GM12878 (cell line): Measurements from ENCODE around the gene ATP2B1. TPM values are rescaled to one million over a fixed set of nuclear protein-coding genes. Genes with fewer than 3 reads are reported as not detected.

Source experiments
- ATAC-seq: fragments of 200-7000 bp; cut with Tn5 transposase; 3 replicates; pipeline ENCODE4 v1.9.1; 2020; ENCODE audit warnings: mild to moderate bottlenecking, moderate library complexity
- BruUV-seq: library from RNA; stranded (reverse); fragments of 400-500 nt; replicated peaks from 2 replicates; lab custom pipeline; 2021; lab: Mats Ljungman, UMichigan
- CTCF ChIA-PET: fragments of 300-600 bp; sonication (Branson Sonifier 250); formaldehyde crosslinking; extraction: SDS; loops from one replicate; lab custom pipeline; 2021; ENCODE audit warnings: inconsistent platforms; lab: Yijun Ruan, JAX
- POLR2A ChIA-PET: fragments of 350-600 bp; formaldehyde crosslinking; extraction: SDS; loops from one replicate; lab custom pipeline; 2021; ENCODE audit warnings: inconsistent platforms; lab: Charles Lee
- RAD21 ChIA-PET: fragments of 300-600 bp; sonication (Branson Sonifier 250); formaldehyde crosslinking; loops from one replicate; lab custom pipeline; 2023; ENCODE audit warnings: antibody characterized with exemption; ENCODE audit not compliant: unreplicated experiment; lab: Charles Lee
- SMC1A ChIA-PET: fragments of 300-600 bp; sonication (Branson Sonifier 250); formaldehyde crosslinking; loops from one replicate; lab custom pipeline; 2023; ENCODE audit not compliant: unreplicated experiment, uncharacterized antibody; lab: Charles Lee
- DNase-seq: peaks from one replicate; pipeline ENCODE4 v3.0.0-alpha.2; 2011; ENCODE audit warnings: low read depth, low spot score
- FAIRE-seq: peaks from 3 replicates; lab custom pipeline; 2011; peaks lifted over from hg19 to GRCh38; lab: Jason Lieb, UNC
- H2AFZ ChIP-seq: 2 replicates; pipeline ENCODE4 v1.6.0; 2011; ENCODE audit warnings: low read depth, low read length, control low read depth; ENCODE audit not compliant: control insufficient read depth
- H3K27ac ChIP-seq: 2 replicates; pipeline ENCODE4 v1.5.1; 2011; ENCODE audit warnings: control low read depth; ENCODE audit not compliant: control insufficient read depth, insufficient read depth
- H3K27me3 ChIP-seq, 2 experiments: replicated peaks in 1 of 2; 2 replicates each; pipeline versions ENCODE4 v1.6.0 to v1.6.1; 2011; ENCODE audit warnings: low read length in 1 of 2; ENCODE audit not compliant: control insufficient read depth in 2 of 2, insufficient read depth in 2 of 2
- H3K36me3 ChIP-seq, 2 experiments: 2 replicates each; pipeline ENCODE4 v1.5.1; 2011; ENCODE audit warnings: low read length in 1 of 2; ENCODE audit not compliant: control insufficient read depth in 2 of 2, insufficient read depth in 2 of 2
- H3K4me1 ChIP-seq: 2 replicates; pipeline ENCODE4 v1.6.1; 2011; ENCODE audit warnings: mild to moderate bottlenecking, low read length, moderate library complexity, mixed read lengths; ENCODE audit not compliant: control insufficient read depth, insufficient read depth
- H3K4me2 ChIP-seq: 2 replicates; pipeline ENCODE4 v1.6.0; 2011; ENCODE audit warnings: control low read depth; ENCODE audit not compliant: control insufficient read depth, insufficient read depth
- H3K4me3 ChIP-seq: fragments of 200-600 bp; sonication (generic); 2 replicates; pipeline ENCODE4 v1.5.1; 2016
- H3K79me2 ChIP-seq: 2 replicates; pipeline ENCODE4 v1.6.0; 2011; ENCODE audit warnings: low read length; ENCODE audit not compliant: control insufficient read depth, insufficient read depth
- H3K9ac ChIP-seq: 2 replicates; pipeline ENCODE4 v1.8.0; 2011; ENCODE audit warnings: low read length, control low read depth, mixed read lengths; ENCODE audit not compliant: control insufficient read depth, insufficient read depth
- H3K9me3 ChIP-seq: replicated peaks from 3 replicates; pipeline ENCODE4 v1.5.1; 2011; ENCODE audit warnings: mild to moderate bottlenecking, low read length; ENCODE audit not compliant: control insufficient read depth, insufficient read depth
- H4K20me1 ChIP-seq: 2 replicates; pipeline ENCODE4 v1.6.0; 2011; ENCODE audit not compliant: control insufficient read depth, insufficient read depth
- CBX5 ChIP-seq: sonication (generic); IDR thresholded peaks from 2 replicates; pipeline ENCODE4 v1.6.1; 2016; ENCODE audit warnings: low read depth, moderate library complexity, mild to moderate bottlenecking, inconsistent platforms
- EED ChIP-seq: sonication (generic); IDR thresholded peaks from 2 replicates; pipeline ENCODE4 v1.6.1; 2016; ENCODE audit warnings: antibody characterized with exemption, low read depth
- HDAC2 ChIP-seq: fragments of 200-600 bp; sonication (generic); IDR thresholded peaks from 2 replicates; pipeline ENCODE4 v1.6.1; 2017
- HDAC6 ChIP-seq: fragments of 200-600 bp; sonication (generic); IDR thresholded peaks from one replicate; pipeline ENCODE4 v1.8.0; 2017; ENCODE audit warnings: antibody characterized with exemption; ENCODE audit not compliant: unreplicated experiment
- JUND ChIP-seq: IDR thresholded peaks from 2 replicates; pipeline ENCODE4 v1.6.1; 2012; ENCODE audit warnings: low read depth, mild to moderate bottlenecking, low read length, improper control_type of control experiment, moderate library complexity
- KDM1A ChIP-seq: fragments of 200-600 bp; sonication (generic); IDR thresholded peaks from 2 replicates; pipeline ENCODE4 v1.6.1; 2016; ENCODE audit warnings: borderline replicate concordance
- MTA2 ChIP-seq: fragments of 450-650 bp; IDR thresholded peaks from 2 replicates; pipeline ENCODE4 v1.6.1; 2016; ENCODE audit warnings: low read depth, mild to moderate bottlenecking, moderate library complexity
- MTA3 ChIP-seq: IDR thresholded peaks from 2 replicates; pipeline ENCODE4 v1.6.1; 2012; ENCODE audit warnings: low read length, inconsistent platforms, borderline replicate concordance
- MXI1 ChIP-seq: fragments of 150-350 bp; IDR thresholded peaks from 2 replicates; pipeline ENCODE4 v1.6.1; 2011; ENCODE audit warnings: low read depth, mild to moderate bottlenecking, inconsistent platforms, low read length, improper control_type of control experiment
- NR2F1 ChIP-seq: fragments of 450-650 bp; conservative IDR thresholded peaks from 2 replicates; pipeline ENCODE4 v1.6.1; 2017; ENCODE audit warnings: mild to moderate bottlenecking
- POLR2A ChIP-seq: IDR thresholded peaks from 2 replicates; pipeline ENCODE4 v1.6.1; 2011; ENCODE audit warnings: low read depth, mild to moderate bottlenecking, low read length
- SREBF1 ChIP-seq: IDR thresholded peaks from 2 replicates; pipeline ENCODE4 v1.6.1; 2012; ENCODE audit warnings: mild to moderate bottlenecking, low read length
- YBX1 ChIP-seq: fragments of 450-650 bp; IDR thresholded peaks from 2 replicates; pipeline ENCODE4 v1.6.1; 2016; ENCODE audit warnings: antibody characterized with exemption
- ZNF207 ChIP-seq: fragments of 450-650 bp; IDR thresholded peaks from 2 replicates; pipeline ENCODE4 v1.6.1; 2014; ENCODE audit warnings: antibody characterized with exemption, mild to moderate bottlenecking, borderline replicate concordance
- ZNF24 ChIP-seq: fragments of 450-650 bp; IDR thresholded peaks from 2 replicates; pipeline ENCODE4 v1.6.1; 2017; ENCODE audit warnings: antibody characterized with exemption, mild to moderate bottlenecking
- ZNF384 ChIP-seq: IDR thresholded peaks from 2 replicates; pipeline ENCODE4 v1.6.1; 2012; ENCODE audit warnings: low read depth, mild to moderate bottlenecking, low read length, improper control_type of control experiment, borderline replicate concordance
- WGBS: methylation state at CpG from one replicate; pipeline ENCODE4 v1.1.6; 2016; ENCODE audit warnings: low lambda C conversion rate; ENCODE audit not compliant: insufficient replicate concordance, insufficient coverage; ENCODE audit errors: missing lambda C conversion rate; 5-methylcytosine and 5-hydroxymethylcytosine counted together
- in situ Hi-C: fragments of 300-500 bp; cut with MboI; formaldehyde crosslinking; loops from 9 replicates; pipeline ENCODE4 v1.14.3; 2018; ENCODE audit warnings: mixed read lengths
- intact Hi-C: fragments of 100-400 bp; cut with micrococcal nuclease; formaldehyde crosslinking; loops from one replicate; pipeline ENCODE4 v1.14.2; 2022; ENCODE audit not compliant: unreplicated experiment
- polyA plus RNA-seq, 11 experiments: library from polyadenylated mRNA; depleted of rRNA in 4 of 11; unstranded in 6 of 11; stranded (reverse) in 5 of 11; fragments of >200 nt; fragmentation: Nextera tagmentation in 4 of 11; fragmentation: Illumina TruSeq in 1 of 11; extraction: Ambion mirVana in 4 of 11; extraction: Trizol in 1 of 11; gene quantifications; 1 replicate in 1 of 11; 2 replicates in 10 of 11; pipeline versions ENCODE4 v1.2.1 to v1.2.3, GENCODE V29; 2011 to 2016; ENCODE audit warnings: inconsistent platforms in 2 of 11, missing spikeins in 2 of 11, low read depth in 1 of 11
- total RNA-seq, 4 experiments: library from RNA; depleted of rRNA in 3 of 4; stranded (reverse); fragments of >200 nt in 3 of 4; fragmentation: Illumina TruSeq in 1 of 4; extraction: Trizol in 1 of 4; gene quantifications; 2 replicates each; pipeline versions ENCODE4 v1.2.1 to v1.2.3, GENCODE V29; 2013 to 2021
- TF ChIP-seq, protein P1 (sequence below): fragments of 450-650 bp; IDR thresholded peaks from 2 replicates; pipeline ENCODE4 v1.6.1; 2018; ENCODE audit warnings: mild to moderate bottlenecking, low read depth, moderate library complexity; ENCODE audit not compliant: partially characterized antibody
- TF ChIP-seq, protein P2 (sequence below): IDR thresholded peaks from 2 replicates; pipeline ENCODE4 v1.6.1; 2011; ENCODE audit warnings: mild to moderate bottlenecking, low read depth, low read length, moderate library complexity; ENCODE audit not compliant: insufficient replicate concordance
- TF ChIP-seq, protein P3 (sequence below): fragments of 450-650 bp; IDR thresholded peaks from 2 replicates; pipeline ENCODE4 v1.6.1; 2016; ENCODE audit warnings: mild to moderate bottlenecking
- TF ChIP-seq, protein P4 (sequence below): fragments of 150-350 bp; IDR thresholded peaks from 2 replicates; pipeline ENCODE4 v1.6.1; 2014; ENCODE audit warnings: mild to moderate bottlenecking, low read depth, low read length

Gene ATP2B1
- total and polyA plus RNA-seq, 10 of the 15 experiments (the other 5 are each of a cell fraction or from before 2014, with no cell fraction given), result 15.9 to 67.8 (median 48.5) TPM

DNA sequence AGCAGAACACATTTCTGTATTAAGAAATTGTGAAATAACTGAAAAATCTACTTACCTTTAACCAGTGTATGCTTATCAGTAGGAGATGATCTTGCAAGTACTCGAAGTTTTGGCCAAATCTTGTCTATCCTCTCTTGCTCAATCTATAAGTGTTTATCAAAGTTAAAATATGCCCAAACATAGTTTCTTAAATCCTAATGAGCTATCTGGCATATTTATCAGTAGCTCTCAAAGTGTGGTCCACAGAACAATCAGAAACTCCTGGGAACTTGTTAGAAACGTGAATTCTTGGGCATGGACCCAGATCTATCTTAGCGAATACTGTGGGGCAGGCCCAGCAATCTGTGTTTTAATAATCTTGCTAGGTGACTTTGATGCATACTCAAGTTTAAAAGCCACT, 98.3 kb downstream of the ATP2B1 start:
- POLR2A ChIA-PET, result no interaction called here
- H3K4me3 ChIP-seq, result no peak overlapping the region
- H3K27me3 ChIP-seq, result no peaks in the 10 kb centered on the region
- no TSS peak for BruUV-seq
- RAD21 ChIA-PET, result no interaction called here
- no peak for FAIRE-seq
- TF ChIP-seq MTA3 (no peak), CBX5 (no peak), SREBF1 (no peak), ZNF207 (no peak), POLR2A (no peak), MTA2 (no peak), EED (no peak), ZNF384 (no peak), KDM1A (no peak), HDAC6 (no peak), ZNF24 (no peak), YBX1 (no peak), HDAC2 (no peak), NR2F1 (no peak), MXI1 (no peak), JUND (no peak)
- TF ChIP-seq, protein P1, sequence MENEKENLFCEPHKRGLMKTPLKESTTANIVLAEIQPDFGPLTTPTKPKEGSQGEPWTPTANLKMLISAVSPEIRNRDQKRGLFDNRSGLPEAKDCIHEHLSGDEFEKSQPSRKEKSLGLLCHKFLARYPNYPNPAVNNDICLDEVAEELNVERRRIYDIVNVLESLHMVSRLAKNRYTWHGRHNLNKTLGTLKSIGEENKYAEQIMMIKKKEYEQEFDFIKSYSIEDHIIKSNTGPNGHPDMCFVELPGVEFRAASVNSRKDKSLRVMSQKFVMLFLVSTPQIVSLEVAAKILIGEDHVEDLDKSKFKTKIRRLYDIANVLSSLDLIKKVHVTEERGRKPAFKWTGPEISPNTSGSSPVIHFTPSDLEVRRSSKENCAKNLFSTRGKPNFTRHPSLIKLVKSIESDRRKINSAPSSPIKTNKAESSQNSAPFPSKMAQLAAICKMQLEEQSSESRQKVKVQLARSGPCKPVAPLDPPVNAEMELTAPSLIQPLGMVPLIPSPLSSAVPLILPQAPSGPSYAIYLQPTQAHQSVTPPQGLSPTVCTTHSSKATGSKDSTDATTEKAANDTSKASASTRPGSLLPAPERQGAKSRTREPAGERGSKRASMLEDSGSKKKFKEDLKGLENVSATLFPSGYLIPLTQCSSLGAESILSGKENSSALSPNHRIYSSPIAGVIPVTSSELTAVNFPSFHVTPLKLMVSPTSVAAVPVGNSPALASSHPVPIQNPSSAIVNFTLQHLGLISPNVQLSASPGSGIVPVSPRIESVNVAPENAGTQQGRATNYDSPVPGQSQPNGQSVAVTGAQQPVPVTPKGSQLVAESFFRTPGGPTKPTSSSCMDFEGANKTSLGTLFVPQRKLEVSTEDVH, result no peak
- TF ChIP-seq, protein P2, sequence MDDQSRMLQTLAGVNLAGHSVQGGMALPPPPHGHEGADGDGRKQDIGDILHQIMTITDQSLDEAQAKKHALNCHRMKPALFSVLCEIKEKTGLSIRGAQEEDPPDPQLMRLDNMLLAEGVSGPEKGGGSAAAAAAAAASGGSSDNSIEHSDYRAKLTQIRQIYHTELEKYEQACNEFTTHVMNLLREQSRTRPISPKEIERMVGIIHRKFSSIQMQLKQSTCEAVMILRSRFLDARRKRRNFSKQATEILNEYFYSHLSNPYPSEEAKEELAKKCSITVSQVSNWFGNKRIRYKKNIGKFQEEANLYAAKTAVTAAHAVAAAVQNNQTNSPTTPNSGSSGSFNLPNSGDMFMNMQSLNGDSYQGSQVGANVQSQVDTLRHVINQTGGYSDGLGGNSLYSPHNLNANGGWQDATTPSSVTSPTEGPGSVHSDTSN, result no peak
- TF ChIP-seq, protein P3, sequence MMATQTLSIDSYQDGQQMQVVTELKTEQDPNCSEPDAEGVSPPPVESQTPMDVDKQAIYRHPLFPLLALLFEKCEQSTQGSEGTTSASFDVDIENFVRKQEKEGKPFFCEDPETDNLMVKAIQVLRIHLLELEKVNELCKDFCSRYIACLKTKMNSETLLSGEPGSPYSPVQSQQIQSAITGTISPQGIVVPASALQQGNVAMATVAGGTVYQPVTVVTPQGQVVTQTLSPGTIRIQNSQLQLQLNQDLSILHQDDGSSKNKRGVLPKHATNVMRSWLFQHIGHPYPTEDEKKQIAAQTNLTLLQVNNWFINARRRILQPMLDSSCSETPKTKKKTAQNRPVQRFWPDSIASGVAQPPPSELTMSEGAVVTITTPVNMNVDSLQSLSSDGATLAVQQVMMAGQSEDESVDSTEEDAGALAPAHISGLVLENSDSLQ, result no peak
- TF ChIP-seq, protein P4, sequence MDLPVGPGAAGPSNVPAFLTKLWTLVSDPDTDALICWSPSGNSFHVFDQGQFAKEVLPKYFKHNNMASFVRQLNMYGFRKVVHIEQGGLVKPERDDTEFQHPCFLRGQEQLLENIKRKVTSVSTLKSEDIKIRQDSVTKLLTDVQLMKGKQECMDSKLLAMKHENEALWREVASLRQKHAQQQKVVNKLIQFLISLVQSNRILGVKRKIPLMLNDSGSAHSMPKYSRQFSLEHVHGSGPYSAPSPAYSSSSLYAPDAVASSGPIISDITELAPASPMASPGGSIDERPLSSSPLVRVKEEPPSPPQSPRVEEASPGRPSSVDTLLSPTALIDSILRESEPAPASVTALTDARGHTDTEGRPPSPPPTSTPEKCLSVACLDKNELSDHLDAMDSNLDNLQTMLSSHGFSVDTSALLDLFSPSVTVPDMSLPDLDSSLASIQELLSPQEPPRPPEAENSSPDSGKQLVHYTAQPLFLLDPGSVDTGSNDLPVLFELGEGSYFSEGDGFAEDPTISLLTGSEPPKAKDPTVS, result no peak
- intact Hi-C loops (no loop called here), in situ Hi-C loops (no loop called here)
- no peaks in the 10 kb centered on the region for H4K20me1 ChIP-seq
- H3K9me3 ChIP-seq, result no peaks in the 10 kb centered on the region
- CTCF ChIA-PET, result no interaction called here
- peaks cover 0 to 14% of the 10 kb centered on the region in 2 experiments for H3K36me3 ChIP-seq
- no peak for DNase-seq
- H3K4me1 ChIP-seq, result no peaks in the 10 kb centered on the region; the same call in 1 of the 2 replicates
- WGBS, result 86% methylated on average over 3 of the region's 3 CpGs
- ATAC-seq, result no peak
- SMC1A ChIA-PET, result interaction anchor here (1.2 to 1.5 kb wide), 2 partner anchors 10 to 13 kb away, joined by 3 read pairs; no protein-coding TSS in a partner anchor
- H3K79me2 ChIP-seq, result no peaks in the 10 kb centered on the region
- H3K4me2 ChIP-seq, result no peak overlapping the region
- no peak overlapping the region for H3K9ac ChIP-seq
- no peak overlapping the region for H2AFZ ChIP-seq
- no peak overlapping the region for H3K27ac ChIP-seq
